HG03139 (cell line): ENCODE measurements around the gene ARID1B.
A peak's percentile ranks its signal among the peaks of the same experiment; 100 is the strongest.

Source experiments
- ATAC-seq: cut with Tn5 transposase; IDR thresholded peaks from one replicate; pipeline ENCODE4 v1.9.1; 2021; ENCODE audit not compliant: unreplicated experiment

ARID1B gene

GRCh38 chr6:156876302-156876701, 99.1 kb downstream of the ARID1B start:
- no peak for ATAC-seq

- ATAC-seq: no peak
Measured at GRCh38 chr6:156877126-156877863, 100.1 kb downstream of the ARID1B start.

GRCh38 chr6:156878681-156879080, 101.5 kb downstream of the ARID1B start:
- no peak for ATAC-seq

GRCh38 chr6:156879186-156879585, 102.0 kb downstream of the ARID1B start:
- ATAC-seq: no peak

GRCh38 chr6:156879591-156879990, 102.4 kb downstream of the ARID1B start:
- ATAC-seq: no peak

- ATAC-seq: no peak
Measured at GRCh38 chr6:156880913-156881312, 103.7 kb downstream of the ARID1B start.

GRCh38 chr6:156881687-156882629, 104.8 kb downstream of the ARID1B start:
- ATAC-seq: no peak

GRCh38 chr6:156883497-156884252, 106.5 kb downstream of the ARID1B start:
- ATAC-seq: no peak

GRCh38 chr6:156884306-156884705, 107.1 kb downstream of the ARID1B start:
- no peak for ATAC-seq

GRCh38 chr6:156885562-156885961, 108.4 kb downstream of the ARID1B start:
- ATAC-seq: no peak

- peak; percentile 65 for ATAC-seq
Measured at GRCh38 chr6:156886409-156886808, 109.2 kb downstream of the ARID1B start.

GRCh38 chr6:156887623-156888269, 110.6 kb downstream of the ARID1B start:
- no peak for ATAC-seq

GRCh38 chr6:156889469-156889868, 112.3 kb downstream of the ARID1B start:
- no peak for ATAC-seq

- no peak for ATAC-seq
Measured at GRCh38 chr6:156889986-156890385, 112.8 kb downstream of the ARID1B start.

GRCh38 chr6:156890627-156891314, 113.6 kb downstream of the ARID1B start:
- ATAC-seq: no peak

GRCh38 chr6:156897907-156898531, 120.8 kb downstream of the ARID1B start:
- ATAC-seq: no peak

- ATAC-seq: no peak
Measured at GRCh38 chr6:156899071-156899470, 121.9 kb downstream of the ARID1B start.

GRCh38 chr6:156899532-156900135, 122.5 kb downstream of the ARID1B start:
- no peak for ATAC-seq

- no peak for ATAC-seq
Measured at GRCh38 chr6:156900292-156900691, 123.1 kb downstream of the ARID1B start.
